Measurements from ENCODE around the gene INVS. TPM values are rescaled to one million over a fixed set of nuclear protein-coding genes. Genes with fewer than 3 reads are reported as not detected.

The INVS gene
- total and polyA plus RNA-seq, 2 donors (not counting 3 experiments of a cell fraction or from before 2014, with no cell fraction given) = 8.5 to 17.9 TPM

DNA sequence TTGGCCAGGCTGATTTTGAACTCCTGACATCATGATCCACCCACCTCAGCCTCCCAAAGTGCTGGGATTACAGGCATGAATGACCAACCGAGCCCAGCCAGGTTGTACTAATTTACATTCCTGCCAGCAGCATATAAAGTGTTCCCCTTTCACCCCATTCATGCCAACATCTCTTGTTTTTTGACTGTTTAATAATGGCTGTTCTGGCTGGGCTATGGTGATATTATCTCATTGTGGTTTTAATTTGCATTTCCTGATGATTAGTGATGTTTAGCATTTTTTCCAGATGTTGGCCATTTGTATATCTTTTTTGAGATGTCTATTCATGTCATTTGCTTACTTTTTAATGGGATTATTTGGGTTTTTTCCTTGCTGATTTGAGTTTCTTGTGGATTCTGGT is 87.3 kb downstream of the INVS start:
- dilution Hi-C loops (cut with MboI; ENCODE audit: extremely low pct_ligation_motif_present, low sequenced_read_pairs) = no loop called here
- CTCF ChIA-PET = no interaction called here

More for the DNA sequence above, 87.3 kb downstream of the INVS start:
- H3K9me3 ChIP-seq (replicated peaks; ENCODE audit: control insufficient read depth, insufficient read depth, low read length) = no peaks in the 10 kb centered on the region
- DNase-seq (ENCODE audit: low read depth, low spot score) (no peak), FAIRE-seq (no peak)
- H3K4me3 ChIP-seq (replicated peaks in 1 of 3; ENCODE audit: insufficient read depth in 1 of 3, low read depth in 1 of 3, low read length in 3 of 3) = no peak overlapping the region
- no peaks in the 10 kb centered on the region for H3K36me3 ChIP-seq (ENCODE audit: control insufficient read depth in 2 of 2, extremely low read depth in 1 of 2, insufficient read depth in 2 of 2, low read length in 2 of 2)
- no peaks in the 10 kb centered on the region for H3K9me1 ChIP-seq (replicated peaks; ENCODE audit: control insufficient read depth, extremely low read depth, insufficient read depth, low read length)
- no peaks in the 10 kb centered on the region for H4K20me1 ChIP-seq (replicated peaks; ENCODE audit: control insufficient read depth, extremely low read depth, insufficient read depth, low read length)
- H3K4me1 ChIP-seq (ENCODE audit: control insufficient read depth, extremely low read depth, insufficient read depth, low read length) = no peaks in the 10 kb centered on the region
- intact Hi-C loops (cut with micrococcal nuclease) = no loop called here
- H2AFZ ChIP-seq (ENCODE audit: low read depth, low read length) = no peak overlapping the region
- BruUV-seq (replicated peaks) = no TSS peak
- H3K4me2 ChIP-seq (ENCODE audit: insufficient read depth, low read length) = no peak overlapping the region
- POLR2A ChIA-PET = no interaction called here
- TF ChIP-seq EZH2 (IDR thresholded peaks at IDR 0.05; ENCODE audit: borderline replicate concordance, low read depth, low read length, severe bottlenecking) (no peak), FOS (IDR thresholded peaks at IDR 0.05; ENCODE audit: borderline replicate concordance, insufficient read depth, low read length) (no peak), POLR2A (IDR thresholded peaks at IDR 0.05; ENCODE audit: low read depth, low read length) (no peak), MYC (IDR thresholded peaks at IDR 0.05; ENCODE audit: low read depth, low read length) (no peak), CTCF (IDR thresholded peaks at IDR 0.05; ENCODE audit: extremely low read depth in 1 of 2, insufficient read depth in 1 of 2, low read depth in 1 of 2, low read length in 2 of 2) (no peak), JUN (IDR thresholded peaks at IDR 0.05; ENCODE audit: borderline replicate concordance, insufficient read depth, insufficient read length, low read depth) (no peak), GATA2 (IDR thresholded peaks at IDR 0.05; ENCODE audit: insufficient read depth, insufficient read length, low read depth, low read length) (no peak)
- no peaks in the 10 kb centered on the region for H3K79me2 ChIP-seq (ENCODE audit: control insufficient read depth, insufficient read depth, low read length)
- H3K9ac ChIP-seq (replicated peaks; ENCODE audit: extremely low read depth, insufficient read depth, low read length) = no peak overlapping the region
- no peaks in the 10 kb centered on the region for H3K27me3 ChIP-seq (ENCODE audit: control insufficient read depth in 2 of 2, insufficient read depth in 2 of 2, low read length in 2 of 2)
- H3K27ac ChIP-seq (ENCODE audit: insufficient read depth, low read depth, low read length) = no peak overlapping the region
